CD1c-positive myeloid dendritic cell (primary cell): ENCODE data around the gene EXOC6B.
"Not testable (repeated sequence)": the region's sequence is repeated elsewhere in the genome, so short reads cannot be mapped to it uniquely, and the experiment has no call there.

Experiments
- DNase-seq: peaks from one replicate; pipeline ENCODE4 v3.0.0-alpha.2; 2016; ENCODE audit errors: extremely low spot score

Gene EXOC6B

GRCh38 chr2:72681016-72681995 lies 144.5 kb downstream of the EXOC6B start:
- DNase-seq: no peak

GRCh38 chr2:72678024-72678423 lies 147.8 kb downstream of the EXOC6B start:
- DNase-seq: no peak

- no peak for DNase-seq
Observed at GRCh38 chr2:72676341-72677025, 149.3 kb downstream of the EXOC6B start.

- no peak for DNase-seq
Observed at GRCh38 chr2:72674982-72675915, 150.6 kb downstream of the EXOC6B start.

- no peak for DNase-seq
Observed at GRCh38 chr2:72673279-72673678, 152.6 kb downstream of the EXOC6B start.

- no peak for DNase-seq
Observed at GRCh38 chr2:72669121-72669520, 156.7 kb downstream of the EXOC6B start.

- no peak for DNase-seq
Observed at GRCh38 chr2:72668647-72669046, 157.2 kb downstream of the EXOC6B start.

GRCh38 chr2:72665448-72665847 lies 160.4 kb downstream of the EXOC6B start:
- DNase-seq: no peak

GRCh38 chr2:72661985-72662384 lies 163.8 kb downstream of the EXOC6B start:
- DNase-seq: no peak

- DNase-seq: no peak
Observed at GRCh38 chr2:72649810-72650209, 176.0 kb downstream of the EXOC6B start.

GRCh38 chr2:72641221-72641620 lies 184.6 kb downstream of the EXOC6B start:
- not testable (repeated sequence) for DNase-seq

GRCh38 chr2:72638600-72639211 lies 187.1 kb downstream of the EXOC6B start:
- DNase-seq: no peak

- DNase-seq: no peak
Observed at GRCh38 chr2:72636210-72636609, 189.6 kb downstream of the EXOC6B start.

- DNase-seq: no peak
Observed at GRCh38 chr2:72630767-72631166, 195.1 kb downstream of the EXOC6B start.

- DNase-seq: no peak
Observed at GRCh38 chr2:72629062-72629461, 196.8 kb downstream of the EXOC6B start.

GRCh38 chr2:72627083-72627482 lies 198.8 kb downstream of the EXOC6B start:
- no peak for DNase-seq

- no peak for DNase-seq
Observed at GRCh38 chr2:72625366-72625765, 200.5 kb downstream of the EXOC6B start.

- DNase-seq: no peak
Observed at GRCh38 chr2:72623481-72623880, 202.4 kb downstream of the EXOC6B start.

- no peak for DNase-seq
Observed at GRCh38 chr2:72619626-72620025, 206.2 kb downstream of the EXOC6B start.

GRCh38 chr2:72613931-72614330 lies 211.9 kb downstream of the EXOC6B start:
- DNase-seq: no peak

- no peak for DNase-seq
Observed at GRCh38 chr2:72612614-72613160, 213.1 kb downstream of the EXOC6B start.
